DND-41 (cell line): ENCODE results near the gene RUNX2.

Experiments used
- ATAC-seq: fragments of 200-7000 bp; cut with Tn5 transposase; 3 replicates; pipeline ENCODE4 v1.9.1; 2021; ENCODE audit warnings: low read depth; ENCODE audit not compliant: insufficient read depth
- DNase-seq: peaks from one replicate; pipeline ENCODE4 v3.0.0-alpha.2; 2020
- H2AFZ ChIP-seq: 2 replicates; pipeline ENCODE4 v1.6.0; 2012; ENCODE audit warnings: low read depth, low read length
- H3K27ac ChIP-seq: 2 replicates; pipeline ENCODE4 v1.5.1; 2012; ENCODE audit warnings: low read length, inconsistent platforms
- H3K27me3 ChIP-seq: fragments of 200-600 bp; sonication (generic); 2 replicates; pipeline ENCODE4 v1.6.0; 2012; ENCODE audit warnings: low read length, mild to moderate bottlenecking, inconsistent platforms; ENCODE audit not compliant: insufficient read depth, poor library complexity
- H3K36me3 ChIP-seq: 2 replicates; pipeline ENCODE4 v1.5.1; 2012; ENCODE audit warnings: low read length, inconsistent platforms; ENCODE audit not compliant: insufficient read depth
- H3K4me1 ChIP-seq: 2 replicates; pipeline ENCODE4 v1.5.1; 2012; ENCODE audit warnings: mild to moderate bottlenecking, low read length; ENCODE audit not compliant: insufficient read depth
- H3K4me2 ChIP-seq: 2 replicates; pipeline ENCODE4 v1.6.0; 2012; ENCODE audit warnings: mild to moderate bottlenecking, moderate library complexity, low read length, inconsistent platforms; ENCODE audit not compliant: insufficient read depth
- H3K4me3 ChIP-seq, 2 experiments: fragments of 200-600 bp in 1 of 2; shearing (Covaris generic) in 1 of 2; 2 replicates each; pipeline ENCODE4 v1.5.1; 2012 to 2016; ENCODE audit warnings: inconsistent platforms in 2 of 2, low read length in 2 of 2, mild to moderate bottlenecking in 2 of 2, low read depth in 1 of 2, moderate library complexity in 1 of 2
- H3K79me2 ChIP-seq: 2 replicates; pipeline ENCODE4 v1.6.0; 2012; ENCODE audit warnings: low read length, inconsistent platforms; ENCODE audit not compliant: insufficient read depth
- H3K9ac ChIP-seq: 2 replicates; pipeline ENCODE4 v1.6.0; 2012; ENCODE audit warnings: low read depth, mild to moderate bottlenecking, inconsistent platforms, low read length, moderate library complexity
- H3K9me3 ChIP-seq: 2 replicates; pipeline ENCODE4 v1.5.1; 2012; ENCODE audit warnings: low read length, moderate library complexity, mild to moderate bottlenecking, inconsistent platforms; ENCODE audit not compliant: insufficient read depth, severe bottlenecking
- H4K20me1 ChIP-seq: 2 replicates; pipeline ENCODE4 v1.6.0; 2012; ENCODE audit warnings: low read length; ENCODE audit not compliant: insufficient read depth
- CTCF ChIP-seq: IDR thresholded peaks from 2 replicates; pipeline ENCODE4 v1.5.1; 2012; ENCODE audit warnings: borderline replicate concordance, low read length, moderate library complexity, mild to moderate bottlenecking; ENCODE audit not compliant: poor library complexity, severe bottlenecking; ENCODE audit errors: extremely low read depth
- EZH2 ChIP-seq: IDR thresholded peaks from 3 replicates; pipeline ENCODE4 v1.6.1; 2012; ENCODE audit warnings: borderline replicate concordance, low read depth, mild to moderate bottlenecking, moderate library complexity, low read length, inconsistent platforms; ENCODE audit not compliant: severe bottlenecking

The RUNX2 gene

GRCh38 chr6:45610374-45610773 lies 282.2 kb downstream of the RUNX2 start:
- no peak for ATAC-seq
- no peak for DNase-seq
- Histone ChIP-seq H3K27ac (no peak overlapping the region), H4K20me1 (no peaks in the 10 kb centered on the region), H3K9me3 (no peaks in the 10 kb centered on the region), H3K36me3 (no peaks in the 10 kb centered on the region), H3K27me3 (no peaks in the 10 kb centered on the region), H2AFZ (no peak overlapping the region), H3K79me2 (no peaks in the 10 kb centered on the region), H3K9ac (no peak overlapping the region), H3K4me2 (no peak overlapping the region), H3K4me1 (peaks cover 36% of the 10 kb centered on the region), H3K4me3 (no peak overlapping the region)
- TF ChIP-seq EZH2 (no peak), CTCF (no peak)

DNA sequence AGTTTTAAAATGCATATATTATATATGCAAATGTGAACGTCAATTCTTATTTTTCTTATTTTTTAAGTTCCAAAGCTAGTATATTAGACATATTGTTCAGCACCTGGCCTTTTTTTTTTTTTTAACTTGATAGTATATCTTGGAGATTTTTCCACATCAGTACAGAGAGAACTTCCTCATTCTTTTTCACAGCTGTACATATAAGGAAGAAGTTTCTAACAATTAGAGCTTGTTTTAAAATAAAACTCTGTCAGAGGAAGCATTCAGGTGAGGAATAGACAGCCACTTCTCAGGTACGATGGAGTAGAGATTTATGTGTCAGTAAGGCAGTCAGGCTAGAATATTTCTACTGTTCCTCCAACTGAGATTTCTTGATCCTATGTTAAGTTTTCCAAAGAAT lies 282.7 kb downstream of the RUNX2 start:
- no peak overlapping the region for H3K4me2 ChIP-seq
- no peak for DNase-seq
- no peak overlapping the region for H3K27ac ChIP-seq
- ATAC-seq: no peak
- H3K27me3 ChIP-seq: no peaks in the 10 kb centered on the region
- H3K36me3 ChIP-seq: no peaks in the 10 kb centered on the region
- H3K79me2 ChIP-seq: no peaks in the 10 kb centered on the region
- no peak overlapping the region for H3K4me3 ChIP-seq
- no peak overlapping the region for H2AFZ ChIP-seq
- TF ChIP-seq CTCF (no peak), EZH2 (no peak)
- no peaks in the 10 kb centered on the region for H3K9me3 ChIP-seq
- no peak overlapping the region for H3K9ac ChIP-seq
- no peaks in the 10 kb centered on the region for H4K20me1 ChIP-seq
- peaks cover 36% of the 10 kb centered on the region for H3K4me1 ChIP-seq

GRCh38 chr6:45611491-45611890 lies 283.4 kb downstream of the RUNX2 start:
- ATAC-seq: no peak
- Histone ChIP-seq H2AFZ (no peak overlapping the region), H3K27ac (no peak overlapping the region)

More at GRCh38 chr6:45611491-45611890, 283.4 kb downstream of the RUNX2 start:
- no peak overlapping the region for H3K9ac ChIP-seq
- H4K20me1 ChIP-seq: no peaks in the 10 kb centered on the region
- H3K36me3 ChIP-seq: no peaks in the 10 kb centered on the region
- peaks cover 35% of the 10 kb centered on the region for H3K4me1 ChIP-seq
- DNase-seq: no peak
- no peak overlapping the region for H3K4me2 ChIP-seq
- TF ChIP-seq EZH2: no peak
- no peak for TF ChIP-seq CTCF
- no peaks in the 10 kb centered on the region for H3K79me2 ChIP-seq
- no peaks in the 10 kb centered on the region for H3K27me3 ChIP-seq
- no peak overlapping the region for H3K4me3 ChIP-seq
- H3K9me3 ChIP-seq: no peaks in the 10 kb centered on the region
